Panc1 (cell line): ENCODE measurements around the gene SLC9C1.

Experiments
- POLR2AphosphoS5 ChIP-seq: IDR thresholded peaks from 2 replicates; pipeline ENCODE4 v1.6.1; 2012; ENCODE audit warnings: mild to moderate bottlenecking, low read depth, low read length, moderate library complexity
- SIN3A ChIP-seq: IDR thresholded peaks from 2 replicates; pipeline ENCODE4 v1.6.1; 2012; ENCODE audit warnings: low read depth, mild to moderate bottlenecking, low read length, moderate library complexity, borderline replicate concordance; ENCODE audit not compliant: insufficient read depth
- TCF7L2 ChIP-seq: IDR thresholded peaks from 2 replicates; pipeline ENCODE4 v1.6.1; 2011; ENCODE audit warnings: mild to moderate bottlenecking, low read depth, low read length, inconsistent platforms
- TF ChIP-seq, protein P1 (sequence below): fragments of 450-650 bp; IDR thresholded peaks from 2 replicates; pipeline ENCODE4 v1.5.1; 2017; ENCODE audit warnings: mild to moderate bottlenecking

DNA sequence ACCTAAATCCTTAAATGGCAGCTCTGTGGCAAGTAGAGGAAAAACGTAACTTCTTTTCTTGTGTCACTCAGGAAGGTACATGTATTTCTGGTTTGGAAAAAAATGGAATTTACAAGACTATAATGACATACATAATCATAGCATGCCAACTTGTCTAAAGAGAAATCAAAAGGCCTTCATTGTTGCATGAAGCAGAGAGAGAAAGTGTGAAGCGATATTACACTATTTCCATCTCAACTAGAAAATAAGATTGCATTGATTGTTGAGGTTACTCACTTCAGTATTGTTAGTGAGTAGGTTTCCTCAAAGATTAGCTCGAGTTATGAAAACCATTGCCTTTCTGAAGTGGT lies 93.7 kb downstream of the SLC9C1 start:
- no peak for TF ChIP-seq TCF7L2
- TF ChIP-seq, protein P1, sequence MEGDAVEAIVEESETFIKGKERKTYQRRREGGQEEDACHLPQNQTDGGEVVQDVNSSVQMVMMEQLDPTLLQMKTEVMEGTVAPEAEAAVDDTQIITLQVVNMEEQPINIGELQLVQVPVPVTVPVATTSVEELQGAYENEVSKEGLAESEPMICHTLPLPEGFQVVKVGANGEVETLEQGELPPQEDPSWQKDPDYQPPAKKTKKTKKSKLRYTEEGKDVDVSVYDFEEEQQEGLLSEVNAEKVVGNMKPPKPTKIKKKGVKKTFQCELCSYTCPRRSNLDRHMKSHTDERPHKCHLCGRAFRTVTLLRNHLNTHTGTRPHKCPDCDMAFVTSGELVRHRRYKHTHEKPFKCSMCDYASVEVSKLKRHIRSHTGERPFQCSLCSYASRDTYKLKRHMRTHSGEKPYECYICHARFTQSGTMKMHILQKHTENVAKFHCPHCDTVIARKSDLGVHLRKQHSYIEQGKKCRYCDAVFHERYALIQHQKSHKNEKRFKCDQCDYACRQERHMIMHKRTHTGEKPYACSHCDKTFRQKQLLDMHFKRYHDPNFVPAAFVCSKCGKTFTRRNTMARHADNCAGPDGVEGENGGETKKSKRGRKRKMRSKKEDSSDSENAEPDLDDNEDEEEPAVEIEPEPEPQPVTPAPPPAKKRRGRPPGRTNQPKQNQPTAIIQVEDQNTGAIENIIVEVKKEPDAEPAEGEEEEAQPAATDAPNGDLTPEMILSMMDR = no peak
- TF ChIP-seq POLR2AphosphoS5 = no peak
- no peak for TF ChIP-seq SIN3A
